Liver (tissue), 9 donors: ENCODE data around the gene FAM83E. TPM values are rescaled to one million over a fixed set of nuclear protein-coding genes. Genes with fewer than 3 reads are reported as not detected.

ENCODE experiments used
- DNase-seq: peaks from one replicate; pipeline ENCODE4 v3.0.0-alpha.2; 2017; ENCODE audit warnings: low spot score
- H3K27ac ChIP-seq, 2 donors: one replicate each; pipeline ENCODE4 v1.7.0; 2013; ENCODE audit warnings: inconsistent platforms in 2 of 2, low read length in 2 of 2, control low read depth in 1 of 2, low read depth in 1 of 2, mild to moderate bottlenecking in 1 of 2
- H3K27me3 ChIP-seq, 4 donors: one replicate each; pipeline versions ENCODE4 v1.6.1 to v1.7.0; 2013; ENCODE audit warnings: low read length in 3 of 4, inconsistent platforms in 1 of 4, mild to moderate bottlenecking in 1 of 4, moderate library complexity in 1 of 4; ENCODE audit not compliant: control insufficient read depth in 4 of 4, insufficient read depth in 4 of 4
- H3K36me3 ChIP-seq, 4 donors: one replicate each; pipeline versions ENCODE4 v1.6.1 to v1.7.0; 2013; ENCODE audit warnings: low read length in 3 of 4, mild to moderate bottlenecking in 3 of 4, low read depth in 1 of 4, moderate library complexity in 1 of 4; ENCODE audit not compliant: control insufficient read depth in 4 of 4, insufficient read depth in 3 of 4
- H3K4me1 ChIP-seq, 4 donors: one replicate each; pipeline versions ENCODE4 v1.6.1 to v1.7.0; 2013; ENCODE audit warnings: low read length in 3 of 4, mild to moderate bottlenecking in 3 of 4, moderate library complexity in 1 of 4; ENCODE audit not compliant: control insufficient read depth in 4 of 4, insufficient read depth in 4 of 4
- H3K4me3 ChIP-seq, 3 donors: one replicate each; pipeline versions ENCODE4 v1.6.1 to v1.7.0; 2013; ENCODE audit warnings: low read length in 3 of 3, control low read depth in 1 of 3, low read depth in 1 of 3, mild to moderate bottlenecking in 1 of 3
- H3K9ac ChIP-seq, 2 donors: one replicate each; pipeline ENCODE4 v1.7.0; 2013; ENCODE audit warnings: low read length in 2 of 2, mild to moderate bottlenecking in 2 of 2, moderate library complexity in 2 of 2, control low read depth in 1 of 2, low read depth in 1 of 2
- H3K9me3 ChIP-seq, 4 donors: one replicate each; pipeline versions ENCODE4 v1.6.1 to v1.7.0; 2013; ENCODE audit warnings: low read length in 3 of 4; ENCODE audit not compliant: control insufficient read depth in 4 of 4
- ATF3 ChIP-seq: IDR thresholded peaks from 2 replicates; pipeline ENCODE4 v1.6.1; 2016; ENCODE audit warnings: antibody characterized with exemption
- EGR1 ChIP-seq, 2 donors: IDR thresholded peaks; 2 replicates each; pipeline ENCODE4 v1.6.1; 2016 to 2018; ENCODE audit warnings: antibody characterized with exemption in 2 of 2, low read depth in 2 of 2
- FOXA1 ChIP-seq: IDR thresholded peaks from 2 replicates; pipeline ENCODE4 v1.6.1; 2016; ENCODE audit warnings: antibody characterized with exemption
- FOXA2 ChIP-seq: IDR thresholded peaks from 2 replicates; pipeline ENCODE4 v1.6.1; 2016; ENCODE audit warnings: antibody characterized with exemption
- GABPA ChIP-seq, 2 donors: IDR thresholded peaks in 1 of 2; conservative IDR thresholded peaks in 1 of 2; 2 replicates each; pipeline ENCODE4 v1.6.1; 2016; ENCODE audit warnings: antibody characterized with exemption in 2 of 2, mild to moderate bottlenecking in 1 of 2, moderate library complexity in 1 of 2
- HNF4A ChIP-seq, 2 donors: conservative IDR thresholded peaks; 2 replicates each; pipeline ENCODE4 v1.6.1; 2016; ENCODE audit warnings: antibody characterized with exemption in 2 of 2, mild to moderate bottlenecking in 2 of 2
- HNF4G ChIP-seq: IDR thresholded peaks from 2 replicates; pipeline ENCODE4 v1.6.1; 2016; ENCODE audit warnings: antibody characterized with exemption
- JUND ChIP-seq, 2 donors: IDR thresholded peaks; 2 replicates each; pipeline ENCODE4 v1.6.1; 2016; ENCODE audit warnings: antibody characterized with exemption in 2 of 2
- NR2F2 ChIP-seq: IDR thresholded peaks from 2 replicates; pipeline ENCODE4 v1.6.1; 2016; ENCODE audit warnings: antibody characterized with exemption
- RXRA ChIP-seq, 2 donors: IDR thresholded peaks; 2 replicates each; pipeline ENCODE4 v1.6.1; 2017 to 2018; ENCODE audit warnings: antibody characterized with exemption in 2 of 2, mild to moderate bottlenecking in 1 of 2
- SP1 ChIP-seq: IDR thresholded peaks from 2 replicates; pipeline ENCODE4 v1.6.1; 2018; ENCODE audit warnings: antibody characterized with exemption, mild to moderate bottlenecking
- TAF1 ChIP-seq: conservative IDR thresholded peaks from 2 replicates; pipeline ENCODE4 v1.6.1; 2016; ENCODE audit warnings: antibody characterized with exemption, mild to moderate bottlenecking
- YY1 ChIP-seq: IDR thresholded peaks from 2 replicates; pipeline ENCODE4 v1.6.1; 2016; ENCODE audit warnings: antibody characterized with exemption, mild to moderate bottlenecking
- WGBS: extraction: QIAGEN DNeasy Blood & Tissue Kit; methylation state at CpG from one replicate; pipeline ENCODE4 v1.1.7; 2013; 5-methylcytosine and 5-hydroxymethylcytosine counted together
- polyA plus RNA-seq, 2 donors: library from polyadenylated mRNA; stranded (reverse) in 1 of 2; unstranded in 1 of 2; fragments of 200-250 nt in 1 of 2; fragments of >200 nt in 1 of 2; fragmentation: Nextera tagmentation in 1 of 2; extraction: Ambion mirVana in 1 of 2; gene quantifications; one replicate each; pipeline versions ENCODE4 v1.2.1 to v1.2.3, GENCODE V29; 2013 to 2015
- total RNA-seq, 2 donors: library from RNA; depleted of rRNA; stranded (reverse); fragments of >200 nt; gene quantifications; one replicate each; pipeline ENCODE4 v1.2.3, GENCODE V29; 2014
- TF ChIP-seq, protein P1 (sequence below): IDR thresholded peaks from 2 replicates; pipeline ENCODE4 v1.6.1; 2016; ENCODE audit warnings: antibody characterized with exemption
- TF ChIP-seq, protein P2 (sequence below): fragments of 150-350 bp; IDR thresholded peaks from 2 replicates; pipeline ENCODE4 v1.5.1; 2017; ENCODE audit warnings: improper control_type of control experiment, low read depth, low read length; ENCODE audit not compliant: missing input control
- TF ChIP-seq, protein P3 (sequence below): IDR thresholded peaks from 2 replicates; pipeline ENCODE4 v1.6.1; 2016; ENCODE audit warnings: antibody characterized with exemption
- TF ChIP-seq, protein P4 (sequence below): IDR thresholded peaks from 2 replicates; pipeline ENCODE4 v1.6.1; 2016; ENCODE audit warnings: antibody characterized with exemption, mild to moderate bottlenecking
- donor health status: healthy.
- donor health status: healthy.
- donor health status: healthy.
- donor health status: healthy.
- donor health status: healthy.

Gene FAM83E
- total and polyA plus RNA-seq, 4 donors = 0.20 to 0.42 (median 0.33) TPM; not detected in 1

DNA sequence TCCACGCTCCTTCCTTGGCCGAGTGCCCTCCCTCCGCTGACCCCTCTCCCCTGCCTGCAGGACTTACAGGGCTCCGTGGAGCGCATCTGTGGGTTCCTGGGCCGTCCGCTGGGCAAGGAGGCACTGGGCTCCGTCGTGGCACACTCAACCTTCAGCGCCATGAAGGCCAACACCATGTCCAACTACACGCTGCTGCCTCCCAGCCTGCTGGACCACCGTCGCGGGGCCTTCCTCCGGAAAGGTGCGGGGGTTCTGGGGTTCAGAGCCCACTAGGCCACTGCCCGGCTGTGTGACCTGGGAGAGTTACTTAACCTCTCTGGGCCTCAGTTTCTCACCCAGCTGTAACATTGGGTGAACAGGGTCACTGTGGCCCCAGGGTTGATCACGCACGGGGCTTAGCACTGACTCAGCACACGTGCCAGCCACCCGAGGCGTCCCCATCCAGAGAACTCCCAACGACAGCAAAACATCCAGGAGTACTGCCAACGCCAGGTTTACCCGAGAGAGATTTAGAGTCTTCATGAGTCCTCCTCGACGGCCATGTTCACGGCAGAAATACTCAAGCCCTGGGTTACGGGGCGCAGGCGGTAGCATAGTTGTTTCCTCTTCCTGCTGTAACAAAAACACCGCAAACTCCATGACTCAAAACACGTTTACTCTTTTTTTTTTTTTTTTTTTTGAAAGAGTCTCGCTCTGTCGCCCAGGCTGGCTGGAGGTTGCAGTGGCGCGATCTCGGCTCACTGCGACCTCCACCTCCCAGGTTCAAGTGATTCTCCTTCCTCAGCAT, 18.0 kb downstream of the FAM83E start:
- H3K9ac ChIP-seq = no peak overlapping the region
- DNase-seq = no peak
- no peak overlapping the region for H3K4me3 ChIP-seq

More for the DNA sequence above, 18.0 kb downstream of the FAM83E start:
- Histone ChIP-seq H3K36me3 (no peaks in the 10 kb centered on the region), H3K4me1 (no peaks in the 10 kb centered on the region), H3K27me3 (no peaks in the 10 kb centered on the region), H3K9me3 (no peaks in the 10 kb centered on the region), H3K27ac (no peak overlapping the region)
- 82% methylated on average over 39 of the region's 39 CpGs for WGBS
- no peak for TF ChIP-seq JUND (IDR thresholded peaks at IDR 0.05)
- TF ChIP-seq ATF3 = no peak
- TF ChIP-seq, protein P1, sequence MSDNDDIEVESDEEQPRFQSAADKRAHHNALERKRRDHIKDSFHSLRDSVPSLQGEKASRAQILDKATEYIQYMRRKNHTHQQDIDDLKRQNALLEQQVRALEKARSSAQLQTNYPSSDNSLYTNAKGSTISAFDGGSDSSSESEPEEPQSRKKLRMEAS = no peak
- TF ChIP-seq, protein P2, sequence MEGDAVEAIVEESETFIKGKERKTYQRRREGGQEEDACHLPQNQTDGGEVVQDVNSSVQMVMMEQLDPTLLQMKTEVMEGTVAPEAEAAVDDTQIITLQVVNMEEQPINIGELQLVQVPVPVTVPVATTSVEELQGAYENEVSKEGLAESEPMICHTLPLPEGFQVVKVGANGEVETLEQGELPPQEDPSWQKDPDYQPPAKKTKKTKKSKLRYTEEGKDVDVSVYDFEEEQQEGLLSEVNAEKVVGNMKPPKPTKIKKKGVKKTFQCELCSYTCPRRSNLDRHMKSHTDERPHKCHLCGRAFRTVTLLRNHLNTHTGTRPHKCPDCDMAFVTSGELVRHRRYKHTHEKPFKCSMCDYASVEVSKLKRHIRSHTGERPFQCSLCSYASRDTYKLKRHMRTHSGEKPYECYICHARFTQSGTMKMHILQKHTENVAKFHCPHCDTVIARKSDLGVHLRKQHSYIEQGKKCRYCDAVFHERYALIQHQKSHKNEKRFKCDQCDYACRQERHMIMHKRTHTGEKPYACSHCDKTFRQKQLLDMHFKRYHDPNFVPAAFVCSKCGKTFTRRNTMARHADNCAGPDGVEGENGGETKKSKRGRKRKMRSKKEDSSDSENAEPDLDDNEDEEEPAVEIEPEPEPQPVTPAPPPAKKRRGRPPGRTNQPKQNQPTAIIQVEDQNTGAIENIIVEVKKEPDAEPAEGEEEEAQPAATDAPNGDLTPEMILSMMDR = no peak
- no peak for TF ChIP-seq FOXA1
- no peak for TF ChIP-seq HNF4A (conservative IDR thresholded peaks at IDR 0.05)
- TF ChIP-seq RXRA (IDR thresholded peaks at IDR 0.05) = no peak
- no peak for TF ChIP-seq HNF4G
- no peak for TF ChIP-seq NR2F2
- no peak for TF ChIP-seq FOXA2
- TF ChIP-seq GABPA (IDR thresholded peaks at IDR 0.05 in 1 of 2, conservative IDR thresholded peaks at IDR 0.05 in 1 of 2) = no peak
- TF ChIP-seq YY1 = no peak
- TF ChIP-seq EGR1 (IDR thresholded peaks at IDR 0.05; ENCODE audit: low read depth in 2 of 2) = no peak
- TF ChIP-seq TAF1 = no peak
- TF ChIP-seq, protein P3, sequence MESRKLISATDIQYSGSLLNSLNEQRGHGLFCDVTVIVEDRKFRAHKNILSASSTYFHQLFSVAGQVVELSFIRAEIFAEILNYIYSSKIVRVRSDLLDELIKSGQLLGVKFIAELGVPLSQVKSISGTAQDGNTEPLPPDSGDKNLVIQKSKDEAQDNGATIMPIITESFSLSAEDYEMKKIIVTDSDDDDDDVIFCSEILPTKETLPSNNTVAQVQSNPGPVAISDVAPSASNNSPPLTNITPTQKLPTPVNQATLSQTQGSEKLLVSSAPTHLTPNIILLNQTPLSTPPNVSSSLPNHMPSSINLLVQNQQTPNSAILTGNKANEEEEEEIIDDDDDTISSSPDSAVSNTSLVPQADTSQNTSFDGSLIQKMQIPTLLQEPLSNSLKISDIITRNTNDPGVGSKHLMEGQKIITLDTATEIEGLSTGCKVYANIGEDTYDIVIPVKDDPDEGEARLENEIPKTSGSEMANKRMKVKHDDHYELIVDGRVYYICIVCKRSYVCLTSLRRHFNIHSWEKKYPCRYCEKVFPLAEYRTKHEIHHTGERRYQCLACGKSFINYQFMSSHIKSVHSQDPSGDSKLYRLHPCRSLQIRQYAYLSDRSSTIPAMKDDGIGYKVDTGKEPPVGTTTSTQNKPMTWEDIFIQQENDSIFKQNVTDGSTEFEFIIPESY = no peak
- no peak for TF ChIP-seq SP1
- TF ChIP-seq, protein P4, sequence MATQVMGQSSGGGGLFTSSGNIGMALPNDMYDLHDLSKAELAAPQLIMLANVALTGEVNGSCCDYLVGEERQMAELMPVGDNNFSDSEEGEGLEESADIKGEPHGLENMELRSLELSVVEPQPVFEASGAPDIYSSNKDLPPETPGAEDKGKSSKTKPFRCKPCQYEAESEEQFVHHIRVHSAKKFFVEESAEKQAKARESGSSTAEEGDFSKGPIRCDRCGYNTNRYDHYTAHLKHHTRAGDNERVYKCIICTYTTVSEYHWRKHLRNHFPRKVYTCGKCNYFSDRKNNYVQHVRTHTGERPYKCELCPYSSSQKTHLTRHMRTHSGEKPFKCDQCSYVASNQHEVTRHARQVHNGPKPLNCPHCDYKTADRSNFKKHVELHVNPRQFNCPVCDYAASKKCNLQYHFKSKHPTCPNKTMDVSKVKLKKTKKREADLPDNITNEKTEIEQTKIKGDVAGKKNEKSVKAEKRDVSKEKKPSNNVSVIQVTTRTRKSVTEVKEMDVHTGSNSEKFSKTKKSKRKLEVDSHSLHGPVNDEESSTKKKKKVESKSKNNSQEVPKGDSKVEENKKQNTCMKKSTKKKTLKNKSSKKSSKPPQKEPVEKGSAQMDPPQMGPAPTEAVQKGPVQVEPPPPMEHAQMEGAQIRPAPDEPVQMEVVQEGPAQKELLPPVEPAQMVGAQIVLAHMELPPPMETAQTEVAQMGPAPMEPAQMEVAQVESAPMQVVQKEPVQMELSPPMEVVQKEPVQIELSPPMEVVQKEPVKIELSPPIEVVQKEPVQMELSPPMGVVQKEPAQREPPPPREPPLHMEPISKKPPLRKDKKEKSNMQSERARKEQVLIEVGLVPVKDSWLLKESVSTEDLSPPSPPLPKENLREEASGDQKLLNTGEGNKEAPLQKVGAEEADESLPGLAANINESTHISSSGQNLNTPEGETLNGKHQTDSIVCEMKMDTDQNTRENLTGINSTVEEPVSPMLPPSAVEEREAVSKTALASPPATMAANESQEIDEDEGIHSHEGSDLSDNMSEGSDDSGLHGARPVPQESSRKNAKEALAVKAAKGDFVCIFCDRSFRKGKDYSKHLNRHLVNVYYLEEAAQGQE = no peak
